Hepatocyte (in vitro differentiated cells): Measurements from ENCODE around the gene SUGCT.

Experiments used
- CTCF ChIP-seq: fragments of 200-600 bp; sonication (generic); IDR thresholded peaks from 2 replicates; pipeline ENCODE4 v1.5.1; 2016; ENCODE audit warnings: antibody characterized with exemption, mild to moderate bottlenecking; ENCODE audit not compliant: poor library complexity
- EZH2 ChIP-seq: fragments of 200-600 bp; sonication (generic); IDR thresholded peaks from 2 replicates; pipeline ENCODE4 v1.6.1; 2016; ENCODE audit warnings: antibody characterized with exemption, mild to moderate bottlenecking, borderline replicate concordance
- EZH2phosphoT487 ChIP-seq: fragments of 200-600 bp; sonication (generic); IDR thresholded peaks from one replicate; pipeline ENCODE4 v1.6.1; 2018; ENCODE audit warnings: antibody characterized with exemption, mild to moderate bottlenecking, low read depth, moderate library complexity; ENCODE audit not compliant: unreplicated experiment, severe bottlenecking

- TF ChIP-seq CTCF (no peak), EZH2 (no peak), EZH2phosphoT487 (no peak)
Measured at GRCh38 chr7:40733114-40733513, 598.3 kb downstream of the SUGCT start.
